HG03571 (cell line): Measurements from ENCODE around the gene WBP11.

Experiments
- ATAC-seq: cut with Tn5 transposase; IDR thresholded peaks from one replicate; pipeline ENCODE4 v1.9.1; 2021; ENCODE audit not compliant: unreplicated experiment

The WBP11 gene

DNA sequence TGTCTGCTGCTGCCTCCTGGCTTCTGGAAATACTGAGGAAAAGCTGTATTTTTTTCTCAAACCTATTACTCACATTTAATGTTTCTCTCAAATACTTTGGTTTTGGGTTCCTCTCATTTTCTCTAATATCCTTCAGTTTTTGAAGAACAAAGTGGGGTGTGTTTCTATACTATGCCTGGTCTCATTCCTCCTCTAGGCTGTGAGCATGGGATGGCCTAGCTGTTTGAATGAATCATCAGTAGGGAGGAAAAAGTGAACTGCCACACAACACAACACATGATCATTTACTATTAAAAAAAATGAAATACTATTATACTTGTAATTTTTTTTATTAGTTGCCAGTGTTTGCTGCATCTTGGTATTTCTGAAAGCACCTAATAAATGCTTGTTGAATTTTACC lies 22.0 kb upstream of the WBP11 start:
- no peak for ATAC-seq

DNA sequence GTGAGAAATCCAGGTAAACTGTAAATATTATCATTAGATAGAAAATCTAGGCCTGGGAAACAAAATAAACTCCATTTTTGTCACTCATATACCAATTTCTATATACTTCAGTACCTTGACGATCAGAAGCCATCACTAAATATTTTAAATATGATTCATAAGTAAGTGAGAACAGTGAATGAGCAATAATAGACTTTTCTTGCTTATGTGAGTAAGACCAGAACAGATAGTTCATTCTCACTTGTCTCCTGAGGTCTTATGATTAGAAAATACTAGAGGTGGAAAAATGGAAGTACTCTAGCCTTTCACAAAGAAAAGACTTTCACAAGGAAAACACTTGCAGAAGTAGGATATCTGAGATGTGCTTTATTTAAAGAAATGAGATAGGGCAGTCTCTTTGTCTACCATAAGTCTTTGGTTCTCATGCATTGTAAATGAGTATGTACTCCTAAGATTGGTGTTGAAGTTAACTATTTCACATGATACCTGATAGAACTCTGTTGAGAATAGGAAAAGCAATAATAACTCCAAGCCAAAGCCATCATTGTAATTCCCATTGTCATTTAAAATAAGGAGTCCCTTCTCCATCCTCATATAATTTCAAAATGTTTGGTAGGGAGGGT lies 20.8 kb upstream of the WBP11 start:
- no peak for ATAC-seq

DNA sequence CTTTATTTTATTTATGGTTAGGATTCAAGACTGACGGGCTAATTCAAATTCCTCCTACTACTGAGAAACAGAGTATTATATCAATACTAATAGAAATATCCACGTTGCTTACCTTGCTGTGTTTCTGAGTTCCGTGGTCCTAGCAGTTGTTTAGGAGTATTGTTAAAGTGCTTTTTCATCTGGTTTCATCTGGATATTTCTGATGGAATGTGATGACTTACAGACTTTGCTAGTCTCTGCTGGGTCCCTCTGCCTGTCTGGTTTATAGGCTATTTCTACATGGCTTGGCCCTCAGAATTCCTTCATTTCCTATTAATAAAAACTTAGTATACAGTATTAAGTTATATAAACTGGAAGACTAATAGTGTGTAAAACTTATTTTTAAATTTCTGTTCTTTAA lies 10.7 kb upstream of the WBP11 start, which contains the start of gene SMCO3:
Gene SMCO3, minus strand, starts transcription at position 169 of the 400 bp plus-strand sequence. CDS start 7,502 bp downstream, outside the sequence.
- no peak for ATAC-seq

DNA sequence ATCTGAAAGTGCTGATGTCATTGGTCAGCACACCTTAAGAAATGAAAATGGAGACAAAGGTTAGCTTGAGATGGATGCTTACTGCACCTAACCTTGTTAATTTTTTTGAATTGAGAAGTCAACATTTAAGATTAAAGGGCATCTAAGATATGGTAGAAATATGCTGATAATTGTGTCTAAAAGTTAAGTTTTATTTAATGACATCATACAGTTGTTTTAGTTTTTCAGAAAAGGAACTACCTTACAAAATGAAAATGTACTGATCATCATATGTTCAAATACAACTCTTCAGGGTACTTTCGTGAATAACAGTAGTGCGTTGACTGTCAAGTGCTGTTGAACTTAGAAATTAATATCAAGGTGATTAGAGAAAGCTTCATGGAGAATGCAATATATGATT lies 8.2 kb upstream of the WBP11 start:
- no peak for ATAC-seq

GRCh38 chr12:14810953-14811483 lies 7.7 kb upstream of the WBP11 start:
- ATAC-seq: no peak

DNA sequence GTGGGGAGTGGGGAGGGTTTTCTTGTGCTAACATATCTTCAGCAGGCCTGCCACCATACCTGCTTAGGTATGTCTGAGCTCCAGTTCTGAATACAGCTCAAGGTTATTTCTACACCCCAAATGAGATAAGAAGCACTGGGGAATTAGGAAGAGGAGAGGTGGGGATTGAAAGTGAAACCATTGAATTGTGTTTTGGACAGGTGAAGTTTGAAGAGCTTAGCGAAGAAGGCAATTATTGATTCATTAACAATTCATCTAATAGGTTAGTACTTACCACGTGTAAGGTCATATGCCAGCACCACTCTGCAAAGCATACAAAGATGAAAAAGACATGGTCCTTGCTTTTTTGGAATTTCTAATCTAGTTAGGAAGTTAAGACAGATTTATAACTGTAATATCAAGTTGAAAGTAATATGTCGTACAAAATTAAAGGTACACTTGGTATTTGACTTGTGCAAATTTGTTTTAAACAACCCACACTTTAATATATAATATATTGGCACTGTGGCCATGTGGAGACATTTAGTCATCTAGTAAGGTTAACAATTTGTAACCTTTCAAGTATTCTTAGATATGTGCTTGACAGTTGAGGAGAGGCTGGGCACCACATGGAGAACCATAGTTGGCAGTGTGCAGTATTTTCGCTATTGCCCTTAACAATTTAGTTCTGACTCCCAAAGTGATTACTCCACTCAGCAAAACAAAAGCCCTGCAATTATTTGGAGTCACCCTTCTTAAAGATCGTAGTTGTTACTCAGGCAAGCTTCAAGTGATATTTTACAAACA lies 7.1 kb upstream of the WBP11 start:
- no peak for ATAC-seq

DNA sequence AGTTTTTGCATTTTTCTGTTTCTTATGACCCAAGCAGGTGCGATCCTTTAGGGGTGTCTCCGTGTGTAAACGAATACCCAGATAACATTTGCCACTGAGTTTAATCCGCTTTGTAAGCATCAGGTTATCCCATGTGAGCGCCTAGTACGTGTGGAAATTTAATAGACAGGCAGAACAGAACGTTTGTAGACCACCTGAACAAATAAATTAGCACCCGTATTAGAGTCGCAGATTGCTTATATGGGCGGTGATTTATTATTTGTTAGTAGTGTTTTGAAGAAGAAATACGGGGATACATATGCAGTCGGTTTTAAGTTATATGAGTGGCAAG lies 517 bp upstream of the WBP11 start:
- peak; percentile 8 for ATAC-seq

- ATAC-seq: no peak
Measured at GRCh38 chr12:14802721-14803010, 612 bp downstream of the WBP11 start.

DNA sequence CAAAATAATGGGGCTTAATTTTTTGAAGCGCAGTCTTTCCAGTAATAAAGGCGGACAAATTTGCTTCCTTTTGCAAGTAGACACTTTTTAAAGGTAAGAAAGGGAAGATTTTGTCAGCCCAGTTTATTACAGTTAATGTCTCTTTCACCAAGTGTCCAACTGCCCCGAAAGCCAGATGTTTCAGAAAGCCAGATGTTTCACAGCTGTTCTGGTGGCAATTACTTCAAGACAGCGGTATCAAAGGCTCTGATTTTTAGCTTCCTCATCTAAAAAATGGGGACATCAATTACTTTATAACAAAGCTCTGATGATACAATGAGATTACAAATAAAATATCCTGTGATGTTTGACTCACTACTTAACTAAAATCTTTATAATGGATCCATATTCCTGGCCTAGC lies 1.0 kb downstream of the WBP11 start:
- no peak for ATAC-seq

DNA sequence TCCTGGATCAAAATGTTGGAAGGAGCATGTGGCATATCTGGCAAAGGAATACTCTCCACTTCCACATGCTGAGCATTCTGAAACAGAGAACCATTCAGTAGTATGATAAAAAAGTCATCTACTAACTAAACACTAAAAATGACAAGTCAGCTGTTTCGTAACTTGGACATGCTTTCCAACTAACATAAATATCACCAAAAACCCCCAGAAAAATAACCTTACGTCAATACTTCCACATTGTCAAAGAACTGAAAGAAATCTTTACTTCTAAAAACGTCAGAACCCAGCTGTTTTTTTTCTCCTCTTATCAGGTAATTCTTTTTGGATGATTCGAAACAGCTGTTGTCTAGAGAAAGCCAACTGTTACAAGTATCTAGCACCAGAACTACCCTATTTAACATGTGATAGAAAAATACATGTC lies 8.2 kb downstream of the WBP11 start:
- no peak for ATAC-seq

- no peak for ATAC-seq
Measured at GRCh38 chr12:14785568-14785967, 17.7 kb downstream of the WBP11 start.

DNA sequence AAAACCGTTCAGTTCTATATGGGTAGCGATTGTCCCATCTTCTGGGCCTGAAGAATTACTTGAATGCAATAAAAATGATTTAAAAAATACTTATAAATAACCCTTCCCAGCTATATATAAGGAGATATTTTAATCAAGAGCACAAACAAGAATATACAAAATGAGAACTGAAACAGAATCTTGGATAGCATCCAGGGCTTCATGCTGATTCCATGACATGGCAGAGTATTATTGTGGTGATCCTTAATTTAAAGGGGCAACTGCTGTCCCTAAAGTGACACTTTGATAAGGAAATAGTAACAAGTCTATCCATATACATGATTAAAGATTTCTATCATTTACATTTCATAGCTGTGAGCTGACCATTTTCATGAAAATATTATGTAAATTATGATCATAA lies 18.8 kb downstream of the WBP11 start:
- ATAC-seq: no peak

- no peak for ATAC-seq
Measured at GRCh38 chr12:14782756-14783155, 20.5 kb downstream of the WBP11 start.

- ATAC-seq: no peak
Measured at GRCh38 chr12:14781563-14781962, 21.7 kb downstream of the WBP11 start.

GRCh38 chr12:14780859-14781258 lies 22.4 kb downstream of the WBP11 start:
- ATAC-seq: no peak

DNA sequence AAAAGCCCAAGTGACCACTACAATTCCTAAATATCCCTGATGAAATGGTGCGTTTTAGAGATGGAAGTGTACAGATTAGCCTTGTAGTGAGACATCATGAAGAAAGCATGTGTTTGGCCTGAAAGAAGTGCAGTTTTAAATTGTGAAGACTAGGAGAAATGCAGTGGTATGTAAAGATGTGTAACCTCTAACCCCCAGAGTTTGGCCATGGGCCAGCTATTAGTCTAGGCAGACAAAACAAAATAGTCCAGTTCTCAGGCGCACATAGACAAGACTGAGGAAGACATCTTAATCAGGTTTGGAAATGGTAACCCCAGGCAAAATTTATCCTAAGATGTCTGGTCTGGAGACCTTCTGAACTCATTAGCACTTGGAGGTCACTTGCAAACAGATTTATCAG lies 23.4 kb downstream of the WBP11 start:
- no peak for ATAC-seq

- ATAC-seq: no peak
Measured at GRCh38 chr12:14777271-14777670, 26.0 kb downstream of the WBP11 start.

GRCh38 chr12:14776236-14776961 lies 26.9 kb downstream of the WBP11 start:
- ATAC-seq: no peak

DNA sequence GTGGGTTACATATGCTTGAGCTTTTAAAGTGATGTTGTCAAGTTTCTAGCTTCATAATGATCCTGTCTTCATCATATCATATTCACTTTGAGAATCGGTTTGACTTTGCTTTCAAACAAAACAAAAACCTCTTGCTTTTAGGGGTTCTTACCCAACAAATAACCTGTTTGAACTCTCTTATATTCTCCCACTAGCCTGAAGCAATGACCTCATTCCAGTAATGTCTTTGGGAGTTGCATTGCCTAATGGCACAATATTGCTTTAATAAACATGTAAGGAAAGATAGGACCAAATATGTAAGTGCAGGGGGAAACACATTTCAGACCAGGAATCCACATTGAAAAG lies 27.7 kb downstream of the WBP11 start:
- no peak for ATAC-seq

DNA sequence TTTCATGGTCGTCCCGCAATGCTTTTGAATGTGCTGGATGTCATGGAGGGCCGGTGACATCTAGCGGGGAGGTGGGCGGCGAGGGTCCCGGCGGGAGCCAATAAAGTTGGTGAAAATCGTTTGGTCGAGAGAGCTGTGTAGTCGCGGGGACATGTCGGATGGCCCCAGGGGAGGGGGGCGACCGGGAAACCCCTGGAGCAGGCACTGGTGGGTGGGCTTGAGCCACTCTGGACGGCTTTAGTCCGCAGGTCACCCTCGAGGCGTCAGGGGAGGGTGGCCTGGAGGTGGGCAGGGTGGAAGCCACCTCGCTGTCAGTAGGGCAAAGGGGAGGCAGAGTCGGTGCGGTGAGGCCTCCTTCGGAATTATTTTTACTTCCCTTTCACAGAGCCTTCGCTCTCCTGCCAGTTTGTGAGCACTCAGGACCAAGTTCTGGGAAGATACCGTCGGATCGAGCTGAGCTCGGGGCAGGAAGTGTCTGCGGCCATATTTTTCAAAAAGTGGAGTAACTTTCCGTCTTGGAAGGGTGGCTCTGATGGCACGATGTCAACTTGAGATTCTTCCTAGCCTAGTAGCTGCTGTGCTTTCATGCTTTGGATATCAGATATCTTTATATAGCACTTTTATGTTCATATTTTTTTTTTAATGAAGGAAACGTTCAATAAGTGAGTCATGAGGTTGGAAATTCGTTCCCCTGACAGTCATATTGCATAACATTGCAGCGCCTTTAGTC lies 28.2 kb downstream of the WBP11 start:
- ATAC-seq: no peak

- peak; percentile 61 for ATAC-seq
Measured at GRCh38 chr12:14774074-14774905, 29.0 kb downstream of the WBP11 start.
